ENCODE data around the gene ISCA2. TPM values are rescaled to one million over a fixed set of nuclear protein-coding genes. Genes with fewer than 3 reads are reported as not detected.
A peak's percentile ranks its signal among the peaks of the same experiment; 100 is the strongest.

ISCA2 gene
- total and polyA plus RNA-seq, 11 donors, result 10.8 to 45.8 (median 35.5) TPM

DNA sequence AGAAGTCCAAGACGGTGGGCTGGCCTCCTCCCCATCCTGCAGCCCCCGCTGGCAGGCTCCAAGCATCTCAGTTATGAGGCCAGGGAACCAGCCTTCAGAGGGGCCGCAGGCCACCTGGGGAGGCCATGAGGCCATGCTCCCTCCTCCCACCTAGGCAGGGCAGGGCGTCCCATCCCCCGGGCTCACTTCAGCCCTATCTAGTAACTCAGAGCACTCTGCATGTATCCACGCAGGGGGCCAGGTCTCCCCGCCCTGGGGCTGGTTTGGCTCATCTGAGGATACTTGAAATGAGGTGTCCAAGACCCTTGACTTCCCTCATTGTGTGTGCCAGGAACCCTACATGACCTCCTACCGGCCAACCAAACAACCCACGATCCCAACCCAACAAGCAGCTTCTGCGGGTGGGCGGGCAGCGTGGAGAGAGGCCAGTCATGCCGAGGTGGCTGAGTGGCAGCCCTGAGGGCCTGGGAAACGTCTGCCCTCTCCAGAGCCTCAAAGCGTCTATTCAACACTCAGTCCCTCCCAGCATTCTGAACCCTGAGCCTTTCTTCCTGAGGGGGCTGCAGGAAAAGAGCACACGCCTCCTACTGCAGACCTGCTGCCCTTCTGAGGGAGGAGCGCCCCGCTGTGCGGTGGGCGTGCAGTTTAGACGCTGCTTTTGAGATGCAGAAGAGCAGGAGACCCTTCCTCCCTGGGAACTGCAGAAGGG lies 16.8 kb downstream of the ISCA2 start:
- intact Hi-C loops (cut with DNase I), result no loop called here
- Histone ChIP-seq H3K9me3 (no peaks in the 10 kb centered on the region), H3K4me1 (peaks cover 0 to 21% (median 0%) of the 10 kb centered on the region in 12 donors), H3K4me3 (no peak overlapping the region), H3K27ac (no peak overlapping the region), H3K36me3 (peaks cover 0 to 37% (median 0%) of the 10 kb centered on the region in 9 donors), H3K27me3 (no peaks in the 10 kb centered on the region)
- no peak for TF ChIP-seq POLR2A (IDR thresholded peaks at IDR 0.05)
- TF ChIP-seq, protein P1, sequence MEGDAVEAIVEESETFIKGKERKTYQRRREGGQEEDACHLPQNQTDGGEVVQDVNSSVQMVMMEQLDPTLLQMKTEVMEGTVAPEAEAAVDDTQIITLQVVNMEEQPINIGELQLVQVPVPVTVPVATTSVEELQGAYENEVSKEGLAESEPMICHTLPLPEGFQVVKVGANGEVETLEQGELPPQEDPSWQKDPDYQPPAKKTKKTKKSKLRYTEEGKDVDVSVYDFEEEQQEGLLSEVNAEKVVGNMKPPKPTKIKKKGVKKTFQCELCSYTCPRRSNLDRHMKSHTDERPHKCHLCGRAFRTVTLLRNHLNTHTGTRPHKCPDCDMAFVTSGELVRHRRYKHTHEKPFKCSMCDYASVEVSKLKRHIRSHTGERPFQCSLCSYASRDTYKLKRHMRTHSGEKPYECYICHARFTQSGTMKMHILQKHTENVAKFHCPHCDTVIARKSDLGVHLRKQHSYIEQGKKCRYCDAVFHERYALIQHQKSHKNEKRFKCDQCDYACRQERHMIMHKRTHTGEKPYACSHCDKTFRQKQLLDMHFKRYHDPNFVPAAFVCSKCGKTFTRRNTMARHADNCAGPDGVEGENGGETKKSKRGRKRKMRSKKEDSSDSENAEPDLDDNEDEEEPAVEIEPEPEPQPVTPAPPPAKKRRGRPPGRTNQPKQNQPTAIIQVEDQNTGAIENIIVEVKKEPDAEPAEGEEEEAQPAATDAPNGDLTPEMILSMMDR (IDR thresholded peaks at IDR 0.05), result no peak
- peak in 2 of 5 donors; percentile 18 to 38 for DNase-seq
- WGBS, 4 donors, result 49 to 77% (median 64%) methylated on average over 14 to 21 of the region's 21 CpGs
- no peak for ATAC-seq

DNA sequence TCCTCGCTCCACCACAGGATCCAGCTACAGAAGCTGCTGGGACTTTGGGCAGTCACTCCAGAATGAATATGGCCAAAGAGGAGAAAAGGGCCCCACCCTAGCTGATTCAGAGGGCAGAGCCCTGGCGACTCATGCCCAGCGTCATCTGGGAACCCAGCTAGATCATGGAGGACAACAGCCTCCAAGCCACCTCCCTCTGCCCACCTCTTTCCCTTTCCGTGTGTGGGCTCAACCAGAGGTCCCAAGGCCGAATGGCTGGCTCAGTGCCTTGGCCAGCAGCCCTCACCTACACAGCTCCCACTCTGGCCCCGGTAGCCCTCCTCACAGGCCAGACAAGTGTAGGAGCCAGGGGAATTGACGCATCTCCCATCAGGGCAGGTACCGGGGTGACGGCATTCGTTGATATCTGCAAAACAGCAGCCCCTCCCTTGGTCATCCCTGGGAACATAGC lies 17.4 kb downstream of the ISCA2 start:
- WGBS, 4 donors, result 78 to 86% (median 82%) methylated on average over 9 to 10 of the region's 10 CpGs
- Histone ChIP-seq H3K27me3 (no peaks in the 10 kb centered on the region), H3K36me3 (peaks cover 0 to 33% (median 0%) of the 10 kb centered on the region in 9 donors), H3K27ac (no peak overlapping the region), H3K4me3 (no peak overlapping the region), H3K4me1 (peaks cover 0 to 25% (median 0%) of the 10 kb centered on the region in 12 donors), H3K9me3 (no peaks in the 10 kb centered on the region)
- ATAC-seq, result peak in 2 of 4 donors; percentile 11 to 16
- no peak for TF ChIP-seq POLR2A (IDR thresholded peaks at IDR 0.05)
- TF ChIP-seq, protein P1 (IDR thresholded peaks at IDR 0.05), result no peak
- intact Hi-C loops (cut with DNase I), result no loop called here
- peak in 2 of 5 donors; percentile 22 to 57 for DNase-seq

DNA sequence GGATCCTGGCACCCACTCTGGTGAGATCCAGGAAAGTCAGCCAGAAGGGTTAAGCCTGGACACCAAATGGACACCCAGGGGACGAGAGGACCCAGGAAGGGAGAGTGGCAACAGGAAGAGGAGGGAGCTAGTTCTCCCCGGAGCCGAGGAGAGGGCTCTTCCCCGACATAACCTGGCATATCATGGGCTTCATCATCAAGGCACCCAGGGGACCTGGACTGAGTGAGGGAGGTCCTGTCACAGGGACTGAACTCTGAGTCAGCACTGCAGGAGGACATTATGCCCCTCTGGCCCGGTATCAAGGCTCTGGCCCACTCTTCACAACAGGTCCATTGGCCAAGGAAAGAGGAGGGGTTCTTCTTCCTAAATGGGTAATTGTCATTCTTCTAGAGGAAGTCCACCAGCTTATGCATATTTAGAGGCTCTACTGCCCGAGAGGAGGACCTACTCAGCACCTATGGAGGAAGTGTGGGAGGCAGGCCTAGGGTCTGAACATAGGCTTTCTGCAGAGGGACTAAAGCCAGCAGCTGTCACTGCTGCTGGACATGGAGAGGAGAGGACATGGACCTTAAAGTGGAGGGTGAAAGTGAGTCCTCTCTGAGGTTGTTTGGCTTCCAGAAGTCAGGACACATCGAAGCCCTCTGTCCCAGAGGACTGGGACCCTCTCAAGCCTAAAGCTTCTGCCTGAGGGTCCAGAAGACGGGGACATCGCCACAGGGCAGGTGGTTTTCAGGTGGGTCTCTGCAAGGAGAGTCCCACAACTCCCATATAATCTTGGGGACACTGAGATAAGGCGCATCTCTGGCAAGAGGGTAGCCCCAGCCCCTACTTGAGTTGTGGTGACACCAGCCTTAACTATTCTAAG lies 18.6 kb downstream of the ISCA2 start:
- DNase-seq, result peak in 1 of 5 donors; percentile 14
- peak overlapping the region in 2 of 12 donors; percentile 5 to 16 for H3K27ac ChIP-seq
- H3K27me3 ChIP-seq, result no peaks in the 10 kb centered on the region
- H3K9me3 ChIP-seq, result no peaks in the 10 kb centered on the region
- H3K36me3 ChIP-seq, result peaks cover 0 to 26% (median 0%) of the 10 kb centered on the region in 9 donors
- intact Hi-C loops (cut with DNase I), result no loop called here
- WGBS, 4 donors, result 68 to 88% (median 77%) methylated on average over 9 to 10 of the region's 10 CpGs
- no peak overlapping the region for H3K4me3 ChIP-seq
- ATAC-seq, result no peak
- H3K4me1 ChIP-seq, result peaks cover 0 to 25% (median 0%) of the 10 kb centered on the region in 12 donors
- TF ChIP-seq, protein P1 (IDR thresholded peaks at IDR 0.05), result no peak
- no peak for TF ChIP-seq POLR2A (IDR thresholded peaks at IDR 0.05)

Data from heart left ventricle (tissue), 16 donors.